ENCODE data around the gene IFFO2. TPM values are rescaled to one million over a fixed set of nuclear protein-coding genes. Genes with fewer than 3 reads are reported as not detected.

IFFO2 gene
- total RNA-seq, 1 donor = 37.5 TPM

Other genes starting within 250 kb of the IFFO2 start
- not detected for gene TAS1R2, start 97.0 kb downstream of the IFFO2 start, total RNA-seq
- 0.73 TPM for gene ALDH4A1, start 54.1 kb downstream of the IFFO2 start, total RNA-seq